WTC11 (cell line): Measurements from ENCODE around the gene LRSAM1.

Source experiments
- CDX4 ChIP-seq: fragments of 250-450 bp; sonication (Bioruptor Pico); IDR thresholded peaks from 2 replicates; pipeline ENCODE4 v1.9.0; 2021; ENCODE audit warnings: moderate library complexity, mild to moderate bottlenecking, inconsistent platforms, borderline replicate concordance
- ZNF232 ChIP-seq: sonication (generic); formaldehyde crosslinking; IDR thresholded peaks from 2 replicates; pipeline ENCODE4 v1.8.0; 2022; ENCODE audit warnings: mild to moderate bottlenecking, missing genetic modification reagents
- TF ChIP-seq, protein P1 (sequence below): fragments of 250-450 bp; sonication (Bioruptor Pico); IDR thresholded peaks from 2 replicates; pipeline ENCODE4 v1.9.0; 2021; ENCODE audit warnings: mild to moderate bottlenecking
- TF ChIP-seq, protein P2 (sequence below): fragments of 200-600 bp; IDR thresholded peaks from 2 replicates; pipeline ENCODE4 v1.8.0; 2022; ENCODE audit warnings: antibody characterized with exemption
- TF ChIP-seq, protein P3 (sequence below): sonication (generic); formaldehyde crosslinking; IDR thresholded peaks from 2 replicates; pipeline ENCODE4 v1.8.1; 2022; ENCODE audit warnings: low read depth, missing genetic modification reagents, borderline replicate concordance
- TF ChIP-seq, protein P4 (sequence below): sonication (generic); formaldehyde crosslinking; IDR thresholded peaks from 2 replicates; pipeline ENCODE4 v1.8.1; 2023; ENCODE audit warnings: mild to moderate bottlenecking, missing genetic modification reagents, moderate library complexity

GRCh38 chr9:127491516-127491915 is 40.2 kb downstream of the LRSAM1 start:
- TF ChIP-seq, protein P1, sequence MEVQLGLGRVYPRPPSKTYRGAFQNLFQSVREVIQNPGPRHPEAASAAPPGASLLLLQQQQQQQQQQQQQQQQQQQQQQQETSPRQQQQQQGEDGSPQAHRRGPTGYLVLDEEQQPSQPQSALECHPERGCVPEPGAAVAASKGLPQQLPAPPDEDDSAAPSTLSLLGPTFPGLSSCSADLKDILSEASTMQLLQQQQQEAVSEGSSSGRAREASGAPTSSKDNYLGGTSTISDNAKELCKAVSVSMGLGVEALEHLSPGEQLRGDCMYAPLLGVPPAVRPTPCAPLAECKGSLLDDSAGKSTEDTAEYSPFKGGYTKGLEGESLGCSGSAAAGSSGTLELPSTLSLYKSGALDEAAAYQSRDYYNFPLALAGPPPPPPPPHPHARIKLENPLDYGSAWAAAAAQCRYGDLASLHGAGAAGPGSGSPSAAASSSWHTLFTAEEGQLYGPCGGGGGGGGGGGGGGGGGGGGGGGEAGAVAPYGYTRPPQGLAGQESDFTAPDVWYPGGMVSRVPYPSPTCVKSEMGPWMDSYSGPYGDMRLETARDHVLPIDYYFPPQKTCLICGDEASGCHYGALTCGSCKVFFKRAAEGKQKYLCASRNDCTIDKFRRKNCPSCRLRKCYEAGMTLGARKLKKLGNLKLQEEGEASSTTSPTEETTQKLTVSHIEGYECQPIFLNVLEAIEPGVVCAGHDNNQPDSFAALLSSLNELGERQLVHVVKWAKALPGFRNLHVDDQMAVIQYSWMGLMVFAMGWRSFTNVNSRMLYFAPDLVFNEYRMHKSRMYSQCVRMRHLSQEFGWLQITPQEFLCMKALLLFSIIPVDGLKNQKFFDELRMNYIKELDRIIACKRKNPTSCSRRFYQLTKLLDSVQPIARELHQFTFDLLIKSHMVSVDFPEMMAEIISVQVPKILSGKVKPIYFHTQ (CRISPR knock-in tag), result no peak
- TF ChIP-seq, protein P2, sequence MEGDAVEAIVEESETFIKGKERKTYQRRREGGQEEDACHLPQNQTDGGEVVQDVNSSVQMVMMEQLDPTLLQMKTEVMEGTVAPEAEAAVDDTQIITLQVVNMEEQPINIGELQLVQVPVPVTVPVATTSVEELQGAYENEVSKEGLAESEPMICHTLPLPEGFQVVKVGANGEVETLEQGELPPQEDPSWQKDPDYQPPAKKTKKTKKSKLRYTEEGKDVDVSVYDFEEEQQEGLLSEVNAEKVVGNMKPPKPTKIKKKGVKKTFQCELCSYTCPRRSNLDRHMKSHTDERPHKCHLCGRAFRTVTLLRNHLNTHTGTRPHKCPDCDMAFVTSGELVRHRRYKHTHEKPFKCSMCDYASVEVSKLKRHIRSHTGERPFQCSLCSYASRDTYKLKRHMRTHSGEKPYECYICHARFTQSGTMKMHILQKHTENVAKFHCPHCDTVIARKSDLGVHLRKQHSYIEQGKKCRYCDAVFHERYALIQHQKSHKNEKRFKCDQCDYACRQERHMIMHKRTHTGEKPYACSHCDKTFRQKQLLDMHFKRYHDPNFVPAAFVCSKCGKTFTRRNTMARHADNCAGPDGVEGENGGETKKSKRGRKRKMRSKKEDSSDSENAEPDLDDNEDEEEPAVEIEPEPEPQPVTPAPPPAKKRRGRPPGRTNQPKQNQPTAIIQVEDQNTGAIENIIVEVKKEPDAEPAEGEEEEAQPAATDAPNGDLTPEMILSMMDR, result no peak
- TF ChIP-seq CDX4 (CRISPR knock-in tag) (no peak), ZNF232 (no peak)
- TF ChIP-seq, protein P3, sequence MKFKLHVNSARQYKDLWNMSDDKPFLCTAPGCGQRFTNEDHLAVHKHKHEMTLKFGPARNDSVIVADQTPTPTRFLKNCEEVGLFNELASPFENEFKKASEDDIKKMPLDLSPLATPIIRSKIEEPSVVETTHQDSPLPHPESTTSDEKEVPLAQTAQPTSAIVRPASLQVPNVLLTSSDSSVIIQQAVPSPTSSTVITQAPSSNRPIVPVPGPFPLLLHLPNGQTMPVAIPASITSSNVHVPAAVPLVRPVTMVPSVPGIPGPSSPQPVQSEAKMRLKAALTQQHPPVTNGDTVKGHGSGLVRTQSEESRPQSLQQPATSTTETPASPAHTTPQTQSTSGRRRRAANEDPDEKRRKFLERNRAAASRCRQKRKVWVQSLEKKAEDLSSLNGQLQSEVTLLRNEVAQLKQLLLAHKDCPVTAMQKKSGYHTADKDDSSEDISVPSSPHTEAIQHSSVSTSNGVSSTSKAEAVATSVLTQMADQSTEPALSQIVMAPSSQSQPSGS (CRISPR knock-in tag), result no peak
- TF ChIP-seq, protein P4, sequence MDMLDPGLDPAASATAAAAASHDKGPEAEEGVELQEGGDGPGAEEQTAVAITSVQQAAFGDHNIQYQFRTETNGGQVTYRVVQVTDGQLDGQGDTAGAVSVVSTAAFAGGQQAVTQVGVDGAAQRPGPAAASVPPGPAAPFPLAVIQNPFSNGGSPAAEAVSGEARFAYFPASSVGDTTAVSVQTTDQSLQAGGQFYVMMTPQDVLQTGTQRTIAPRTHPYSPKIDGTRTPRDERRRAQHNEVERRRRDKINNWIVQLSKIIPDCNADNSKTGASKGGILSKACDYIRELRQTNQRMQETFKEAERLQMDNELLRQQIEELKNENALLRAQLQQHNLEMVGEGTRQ (CRISPR knock-in tag), result no peak
